Right cardiac atrium (tissue), 5 donors: ENCODE results near the gene STX8. TPM values are rescaled to one million over a fixed set of nuclear protein-coding genes. Genes with fewer than 3 reads are reported as not detected.
"Not testable (repeated sequence)": the region's sequence is repeated elsewhere in the genome, so short reads cannot be mapped to it uniquely, and the experiment has no call there.

Experiments used
- ATAC-seq, 2 donors: fragments of 200-7000 bp; cut with Tn5 transposase; one replicate each; pipeline versions ENCODE4 v1.8.0 to v1.9.1; 2020; ENCODE audit warnings: moderate library complexity in 2 of 2, mild to moderate bottlenecking in 1 of 2
- DNase-seq, 3 donors: peaks; one replicate each; pipeline ENCODE4 v3.0.0-alpha.2; 2020
- H3K27ac ChIP-seq: one replicate; pipeline ENCODE4 v1.5.1; 2013; ENCODE audit warnings: mild to moderate bottlenecking, low read length, control low read depth, moderate library complexity
- H3K27me3 ChIP-seq: one replicate; pipeline ENCODE4 v1.6.1; 2013; ENCODE audit not compliant: control insufficient read depth, insufficient read depth
- H3K4me1 ChIP-seq: one replicate; pipeline ENCODE4 v1.6.1; 2013; ENCODE audit warnings: low read length; ENCODE audit not compliant: control insufficient read depth, insufficient read depth
- H3K4me3 ChIP-seq: one replicate; pipeline ENCODE4 v1.5.1; 2013; ENCODE audit warnings: low read length, control low read depth
- H3K9me3 ChIP-seq: one replicate; pipeline ENCODE4 v1.6.1; 2013; ENCODE audit warnings: low read length; ENCODE audit not compliant: control insufficient read depth
- WGBS: extraction: QIAGEN DNeasy Blood & Tissue Kit; methylation state at CpG from one replicate; pipeline ENCODE4 v1.1.7; 2013; 5-methylcytosine and 5-hydroxymethylcytosine counted together
- intact Hi-C, 4 donors: fragments of 100-400 bp; cut with DNase I; formaldehyde crosslinking; loops; one replicate each; pipeline versions ENCODE4 v1.11.0 to v1.14.0; 2022 to 2023
- long read RNA-seq, 4 donors: library from polyadenylated mRNA; unstranded; transcript quantifications; one replicate each; pipeline ENCODE4 v2.0.0, GENCODE V29; 2020 to 2021
- polyA plus RNA-seq: library from polyadenylated mRNA; stranded (reverse); fragments of 200-250 nt; gene quantifications from one replicate; pipeline ENCODE4 v1.2.3, GENCODE V29; 2013
- total RNA-seq, 4 donors: library from RNA; stranded (reverse); fragmentation: NEBNext Ultra II Directional; extraction: Animal tissue kit (Norgen Biotek cat#: 25700); gene quantifications; one replicate each; pipeline ENCODE4 v1.2.1, GENCODE V29; 2021
- donor health status: healthy with polysubstance abuse.
- donor health status: DM: no; HTN: yes; CAD: no.
- donor health status: DM: no; HTN: no; CAD: no.
- donor health status: DM: no; HTN: yes; CAD: no; lungs with severe emphysema.
- donor health status: DM: yes; HTN: yes; CAD: no.

STX8 gene, protein sequence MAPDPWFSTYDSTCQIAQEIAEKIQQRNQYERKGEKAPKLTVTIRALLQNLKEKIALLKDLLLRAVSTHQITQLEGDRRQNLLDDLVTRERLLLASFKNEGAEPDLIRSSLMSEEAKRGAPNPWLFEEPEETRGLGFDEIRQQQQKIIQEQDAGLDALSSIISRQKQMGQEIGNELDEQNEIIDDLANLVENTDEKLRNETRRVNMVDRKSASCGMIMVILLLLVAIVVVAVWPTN
- total RNA-seq: 10 to 100 TPM; 54.4 to 68.3 (median 63.1) TPM
- polyA plus RNA-seq: 61.9 TPM
- long read RNA-seq, donor 1, transcript STX8-201 (8 exons, 1,246 nt): major isoform, 27 of 37 reads
- long read RNA-seq, donor 1, partial matches to known transcripts: 5 of 37 reads
- long read RNA-seq, donor 1, other reads (novel, unspliced or antisense): 4 of 37 reads
- long read RNA-seq, donor 2, transcript STX8-201 (8 exons, 1,246 nt): major isoform, 7 of 9 reads
- long read RNA-seq, donor 2, partial matches to known transcripts: 1 of 9 reads
- long read RNA-seq, donor 2, other reads (novel, unspliced or antisense): 1 of 9 reads
- long read RNA-seq, donor 3, transcript STX8-201 (8 exons, 1,246 nt): major isoform, 16 of 27 reads
- long read RNA-seq, donor 3, partial matches to known transcripts: 5 of 27 reads
- long read RNA-seq, donor 3, other reads (novel, unspliced or antisense): 6 of 27 reads
- long read RNA-seq, donor 4, transcript STX8-201 (8 exons, 1,246 nt): major isoform, 11 of 12 reads
- long read RNA-seq, donor 4, partial matches to known transcripts: 0 of 12 reads
- long read RNA-seq, donor 4, other reads (novel, unspliced or antisense): 1 of 12 reads

DNA sequence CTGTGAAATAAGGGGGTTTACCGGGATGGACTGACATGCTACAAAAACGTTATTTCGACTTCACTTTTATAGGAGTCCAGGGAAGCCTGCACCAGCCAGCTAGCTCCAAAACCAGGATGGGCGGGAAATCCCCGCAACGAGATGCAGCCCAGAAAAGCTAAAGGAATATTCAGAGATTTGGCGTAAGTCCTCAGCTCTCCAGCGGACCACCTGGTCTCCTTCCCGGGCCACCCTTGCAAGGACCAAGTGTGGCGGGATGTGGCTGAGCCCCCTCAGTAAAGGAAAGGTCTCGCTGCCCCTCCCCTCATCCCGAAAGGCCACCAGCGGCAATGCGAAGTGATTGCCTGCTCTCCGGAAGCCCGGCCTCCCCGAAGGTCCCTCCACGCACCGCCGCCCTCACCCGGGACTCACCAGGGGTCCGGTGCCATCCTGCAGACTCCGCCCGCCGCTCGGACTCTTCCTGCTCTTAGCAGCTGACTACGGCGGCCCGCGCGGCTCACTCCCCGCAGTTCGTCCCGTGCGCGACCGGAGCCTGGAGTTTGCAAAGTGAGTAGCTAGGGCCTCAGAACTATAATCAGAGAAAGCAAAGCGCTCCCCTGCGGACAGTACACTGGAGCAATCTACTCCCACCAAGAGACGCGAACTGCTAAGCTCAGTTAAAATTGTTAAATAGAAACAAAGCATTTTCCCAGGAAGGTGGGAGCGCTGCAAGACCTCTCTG lies at the start of gene STX8:
Gene STX8 (minus strand): TSS at position 440 of the 721 bp plus-strand sequence. CDS start 12 bp downstream, at position 428.
- H3K9me3 ChIP-seq: no peaks in the 10 kb centered on the region
- intact Hi-C loops: no loop called here
- H3K4me3 ChIP-seq: peak within 1 kb of the TSS; percentile 97
- ATAC-seq (peak; percentile 95 to 96), DNase-seq (peak; percentile 93 to 98 (median 97))
- H3K4me1 ChIP-seq: no peaks in the 10 kb centered on the region
- H3K27me3 ChIP-seq: no peaks in the 10 kb centered on the region
- peak within 1 kb of the TSS; percentile 56 for H3K27ac ChIP-seq
- WGBS: under 1% methylated on average over 42 of the region's 42 CpGs

DNA sequence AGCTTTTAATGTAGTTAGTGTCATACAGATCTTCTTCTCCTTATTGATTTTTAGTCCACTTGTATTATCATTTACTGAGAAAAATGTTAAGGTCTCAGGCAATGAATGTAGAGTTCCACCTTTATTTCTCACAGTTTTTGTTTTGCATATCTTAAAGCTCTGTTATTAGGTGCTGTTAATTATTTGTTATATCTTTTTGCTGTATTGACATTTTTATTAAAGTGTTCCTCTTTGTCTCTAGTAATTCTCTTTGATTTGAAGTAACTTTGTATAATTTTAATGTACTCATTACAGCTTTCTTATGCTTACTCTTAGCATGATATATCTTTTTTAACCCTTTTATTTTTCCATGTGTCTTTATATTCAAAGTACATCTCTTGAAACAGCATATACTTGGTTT lies 47.3 kb upstream of the STX8 start:
- H3K4me3 ChIP-seq: no peak overlapping the region
- no peaks in the 10 kb centered on the region for H3K4me1 ChIP-seq
- no peak for ATAC-seq
- no peak for DNase-seq
- intact Hi-C loops: no loop called here
- H3K27me3 ChIP-seq: no peaks in the 10 kb centered on the region
- H3K27ac ChIP-seq: no peak overlapping the region
- H3K9me3 ChIP-seq: no peaks in the 10 kb centered on the region

DNA sequence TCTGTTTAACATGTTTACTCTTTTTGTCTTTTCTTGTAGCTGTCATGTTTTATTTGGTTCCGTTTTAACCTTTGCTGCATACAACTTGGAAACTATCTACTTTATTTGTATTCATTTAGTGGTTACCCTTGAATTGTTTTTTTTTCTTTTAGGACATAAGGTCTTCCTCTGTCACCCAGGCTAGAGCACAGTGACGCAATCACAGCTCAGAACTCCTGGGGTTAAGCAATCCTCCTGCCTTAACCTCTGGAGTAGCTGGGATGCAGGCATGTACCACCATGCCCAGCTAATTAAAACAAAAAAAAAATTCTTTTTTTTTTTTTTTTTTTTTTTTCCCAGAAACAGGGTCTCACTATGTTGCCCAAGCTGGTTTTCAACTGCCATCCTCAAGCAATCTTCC lies 39.9 kb upstream of the STX8 start:
- Histone ChIP-seq H3K9me3 (no peaks in the 10 kb centered on the region), H3K4me3 (no peak overlapping the region), H3K27ac (no peak overlapping the region), H3K27me3 (no peaks in the 10 kb centered on the region), H3K4me1 (no peaks in the 10 kb centered on the region)
- ATAC-seq (no peak), DNase-seq (no peak)
- intact Hi-C loops: no loop called here
- WGBS: 44% methylated on average over 2 of the region's 2 CpGs

DNA sequence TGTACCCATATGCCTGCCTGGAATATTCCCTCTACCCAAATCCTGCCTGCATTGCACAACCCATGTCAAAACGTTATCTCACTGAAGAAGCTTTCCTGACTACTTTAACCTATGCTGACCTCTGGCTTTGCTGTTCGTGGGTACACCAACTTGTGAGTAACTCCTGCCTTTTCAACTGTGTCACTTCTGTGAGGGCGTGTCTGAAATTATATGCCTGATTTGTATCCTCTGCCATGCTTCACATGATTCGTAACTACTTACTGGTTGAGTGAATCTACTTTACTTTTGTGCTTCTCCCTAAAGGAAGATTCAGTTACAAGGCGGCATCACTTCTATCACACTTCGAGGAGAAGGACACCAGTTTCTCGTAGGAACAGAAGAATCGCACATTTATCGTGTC lies 36.4 kb upstream of the STX8 start:
- H3K9me3 ChIP-seq: no peaks in the 10 kb centered on the region
- no peaks in the 10 kb centered on the region for H3K27me3 ChIP-seq
- H3K4me1 ChIP-seq: no peaks in the 10 kb centered on the region
- intact Hi-C loops: no loop called here
- DNase-seq (no peak), ATAC-seq (no peak)
- 67% methylated on average over 9 of the region's 9 CpGs for WGBS
- no peak overlapping the region for H3K4me3 ChIP-seq
- no peak overlapping the region for H3K27ac ChIP-seq

DNA sequence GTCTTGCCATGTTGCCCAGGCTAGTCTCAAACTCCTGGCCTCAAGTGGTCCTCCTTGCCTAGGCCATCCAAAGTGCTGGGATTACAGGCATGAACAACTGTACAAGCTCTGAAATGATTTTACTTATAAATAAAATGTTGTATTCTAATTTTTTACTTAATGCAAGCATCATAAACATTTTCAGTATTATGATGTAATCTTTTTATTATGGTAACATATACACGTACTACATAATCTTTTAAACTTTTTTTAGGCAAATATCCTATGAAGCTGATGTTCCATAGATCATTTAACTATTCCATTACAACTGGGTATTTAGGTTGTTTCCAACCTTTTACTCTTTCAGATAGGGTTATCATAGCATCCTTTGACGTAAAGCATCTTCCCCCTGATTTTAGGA lies 35.9 kb upstream of the STX8 start:
- no peaks in the 10 kb centered on the region for H3K9me3 ChIP-seq
- no peak overlapping the region for H3K4me3 ChIP-seq
- intact Hi-C loops: no loop called here
- H3K27me3 ChIP-seq: no peaks in the 10 kb centered on the region
- ATAC-seq (no peak), DNase-seq (no peak)
- H3K4me1 ChIP-seq: no peaks in the 10 kb centered on the region
- WGBS: 62% methylated on average over 2 of the region's 2 CpGs
- H3K27ac ChIP-seq: no peak overlapping the region

DNA sequence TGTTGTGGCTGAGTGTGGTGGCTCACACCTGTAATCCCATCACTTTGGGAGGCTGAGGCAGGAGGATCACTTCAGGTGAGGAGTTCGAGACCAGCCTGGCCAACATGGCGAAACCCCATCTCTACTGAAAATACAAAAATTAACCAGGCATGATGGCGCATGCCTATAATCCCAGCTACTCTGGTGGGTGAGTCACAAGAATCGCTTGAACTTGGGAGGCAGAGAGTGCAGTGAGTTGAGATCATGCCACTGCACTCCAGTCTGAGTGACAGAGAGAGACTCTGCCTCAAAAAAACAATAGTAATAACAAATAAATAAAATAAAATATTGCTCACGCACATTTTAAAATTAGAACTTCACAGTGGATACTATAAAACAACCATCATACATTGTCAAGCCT lies 31.4 kb upstream of the STX8 start:
- H3K4me1 ChIP-seq, intact Hi-C loops: not testable (repeated sequence)

DNA sequence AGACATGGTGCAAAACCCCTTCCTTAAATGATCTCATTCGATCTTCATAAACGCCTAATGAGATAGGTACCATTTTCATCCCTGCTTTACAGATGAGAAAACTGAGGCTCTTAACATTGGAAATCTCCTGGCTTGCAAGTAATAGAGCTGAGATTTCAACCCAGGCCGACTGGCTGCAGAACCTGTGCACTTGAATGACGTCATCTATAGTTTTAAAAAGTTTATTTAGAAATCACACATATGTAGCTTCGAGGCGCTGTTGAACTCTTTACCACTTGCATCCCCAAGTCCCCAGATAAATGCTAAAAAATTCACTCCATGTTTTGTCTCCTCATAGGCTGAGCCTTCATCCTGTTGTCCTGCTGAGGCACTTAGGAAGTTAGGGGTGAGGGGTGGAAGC lies 30.8 kb upstream of the STX8 start:
- intact Hi-C loops: no loop called here

More for the DNA sequence above, 31.4 kb upstream of the STX8 start:
- 71% methylated on average over 5 of the region's 5 CpGs for WGBS
- H3K27me3 ChIP-seq, DNase-seq, H3K4me3 ChIP-seq, H3K9me3 ChIP-seq, ATAC-seq, H3K27ac ChIP-seq: not testable (repeated sequence)

DNA sequence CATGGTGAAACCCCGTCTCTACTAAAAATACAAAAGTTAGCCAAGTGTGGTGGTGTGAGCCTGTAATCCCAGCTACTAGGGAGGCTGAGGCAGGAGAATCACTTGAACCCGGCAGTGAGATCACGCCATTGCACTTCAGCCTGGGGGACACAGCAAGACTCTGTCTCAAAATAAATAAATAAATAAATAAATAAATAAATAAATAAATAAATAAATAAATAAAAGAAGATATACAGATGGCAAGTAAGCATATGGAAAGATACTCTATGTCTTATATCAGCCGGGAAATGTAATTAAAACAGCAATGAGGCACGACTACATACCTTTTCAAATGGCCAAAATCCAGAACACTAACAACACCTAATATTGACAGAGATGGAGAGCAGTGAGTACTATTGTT lies 29.0 kb upstream of the STX8 start:
- DNase-seq, ATAC-seq, H3K27me3 ChIP-seq, H3K4me1 ChIP-seq, H3K9me3 ChIP-seq, H3K4me3 ChIP-seq, H3K27ac ChIP-seq, intact Hi-C loops: not testable (repeated sequence)
- WGBS: 90% methylated on average over 5 of the region's 5 CpGs

More for the DNA sequence above, 30.8 kb upstream of the STX8 start:
- H3K9me3 ChIP-seq: no peaks in the 10 kb centered on the region
- H3K27me3 ChIP-seq: no peaks in the 10 kb centered on the region
- H3K4me3 ChIP-seq: no peak overlapping the region
- 89% methylated on average over 6 of the region's 6 CpGs for WGBS
- no peak overlapping the region for H3K27ac ChIP-seq
- H3K4me1 ChIP-seq: no peaks in the 10 kb centered on the region
- DNase-seq (no peak), ATAC-seq (no peak)

DNA sequence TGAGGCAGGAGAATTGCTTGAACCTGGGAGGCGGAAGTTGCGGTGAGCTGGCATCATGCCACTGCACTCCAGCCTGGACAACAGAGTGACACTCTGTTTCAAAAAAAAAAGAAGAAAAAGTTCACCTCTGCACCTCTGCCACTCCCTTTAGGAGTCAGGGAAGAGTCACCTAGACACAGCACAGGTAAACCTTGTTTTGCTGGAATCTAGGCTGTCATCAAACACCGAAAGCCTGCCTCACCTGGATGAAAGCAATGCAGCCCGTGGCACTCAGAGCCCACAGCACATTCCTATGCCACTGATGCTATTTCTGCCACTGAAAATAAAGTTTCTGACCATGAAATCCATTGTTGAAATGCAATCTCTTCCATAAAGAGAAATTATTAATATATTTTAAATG lies 23.0 kb upstream of the STX8 start:
- H3K4me1 ChIP-seq: no peaks in the 10 kb centered on the region
- H3K27me3 ChIP-seq: no peaks in the 10 kb centered on the region
- DNase-seq: no peak
- no peak overlapping the region for H3K27ac ChIP-seq
- no peak for ATAC-seq
- H3K9me3 ChIP-seq: no peaks in the 10 kb centered on the region
- 90% methylated on average over 4 of the region's 4 CpGs for WGBS
- intact Hi-C loops: no loop called here
- no peak overlapping the region for H3K4me3 ChIP-seq

DNA sequence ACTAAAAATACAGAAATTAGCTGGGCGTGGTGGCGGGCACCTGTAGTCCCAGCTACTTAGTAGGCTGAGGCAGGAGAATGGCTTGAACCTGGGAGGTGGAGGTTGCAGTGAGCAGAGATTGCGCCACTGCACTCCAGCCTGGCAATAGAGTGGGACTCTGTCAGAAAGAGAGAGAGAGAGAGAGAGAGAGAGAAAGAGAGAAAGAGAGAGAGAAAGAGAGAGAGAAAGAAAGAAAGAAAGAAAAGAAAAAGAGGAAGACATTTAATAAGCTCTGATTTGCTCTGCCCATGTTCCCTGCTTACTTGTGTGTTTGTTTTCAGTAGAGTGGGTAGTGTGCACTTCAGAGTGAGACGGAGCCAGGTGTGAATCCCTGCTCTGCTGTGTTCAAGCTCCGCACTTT lies 22.0 kb upstream of the STX8 start:
- intact Hi-C loops: not testable (repeated sequence)

DNA sequence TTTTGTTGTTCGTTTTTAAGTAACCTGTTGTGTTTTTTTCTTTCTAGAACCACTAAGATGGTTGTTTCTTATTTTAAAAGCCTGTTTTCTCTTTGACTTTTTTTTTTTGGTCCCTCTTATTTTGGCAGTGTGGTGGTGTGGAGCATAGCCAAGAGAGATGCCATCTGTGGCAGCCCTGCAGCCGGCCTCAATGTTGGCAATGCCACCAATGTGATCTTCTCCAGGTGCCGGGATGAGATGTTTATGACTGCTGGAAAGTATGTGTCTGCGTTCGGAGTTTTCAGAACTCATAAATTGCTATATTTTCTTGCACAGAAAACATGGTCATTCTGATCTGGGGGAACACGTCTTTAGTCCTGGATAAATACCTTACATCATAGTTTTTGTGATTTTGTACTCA lies 18.4 kb upstream of the STX8 start:
- H3K27ac ChIP-seq: no peak overlapping the region
- H3K9me3 ChIP-seq: no peaks in the 10 kb centered on the region
- H3K4me1 ChIP-seq: no peaks in the 10 kb centered on the region
- H3K27me3 ChIP-seq: no peaks in the 10 kb centered on the region
- ATAC-seq (no peak), DNase-seq (no peak)
- 71% methylated on average over 6 of the region's 6 CpGs for WGBS
- intact Hi-C loops: no loop called here
- H3K4me3 ChIP-seq: no peak overlapping the region

More for the DNA sequence above, 22.0 kb upstream of the STX8 start:
- not testable (repeated sequence) for H3K27me3 ChIP-seq, H3K4me3 ChIP-seq, H3K9me3 ChIP-seq, ATAC-seq, DNase-seq, H3K4me1 ChIP-seq, H3K27ac ChIP-seq
- 94% methylated on average over 5 of the region's 5 CpGs for WGBS
